Measurements from ENCODE around the gene TMEM225B.
"Not testable (repeated sequence)": the region's sequence is repeated elsewhere in the genome, so short reads cannot be mapped to it uniquely, and the experiment has no call there.

TMEM225B gene

DNA sequence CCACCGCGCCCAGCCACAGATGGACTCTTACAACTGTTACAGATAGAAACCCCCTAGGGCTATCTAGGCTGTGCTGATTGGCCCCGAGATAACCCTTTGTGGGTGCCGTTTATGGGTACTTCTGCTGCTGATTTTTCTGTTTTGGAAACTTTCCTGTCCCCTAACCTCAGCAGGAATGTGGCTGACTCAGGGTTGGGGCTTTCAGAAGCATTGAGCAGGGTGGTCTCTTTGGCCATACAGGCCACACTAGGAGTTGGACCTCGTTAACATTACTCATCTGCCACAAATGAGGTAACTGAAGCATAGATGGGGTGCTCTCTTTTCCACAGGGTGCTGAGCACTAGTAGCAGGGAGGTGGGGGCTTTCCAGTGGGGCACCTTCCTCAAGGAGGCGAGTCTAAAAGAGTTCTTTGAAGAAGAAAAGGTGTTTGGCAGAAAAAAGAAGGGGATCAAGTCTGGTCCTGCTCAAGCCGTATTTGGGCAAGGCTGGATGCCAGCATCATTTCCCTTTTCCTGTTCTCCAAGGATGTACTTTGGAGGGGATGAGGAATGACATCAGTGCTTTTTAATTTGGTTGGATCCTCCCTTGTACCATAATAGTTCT lies 25.1 kb downstream of the TMEM225B start:
- H3K36me3 ChIP-seq (replicated peaks) = peaks cover 88% of the 10 kb centered on the region
- in situ Hi-C loops (cut with MboI; ENCODE audit: low sequenced_read_pairs) = no loop called here

DNA sequence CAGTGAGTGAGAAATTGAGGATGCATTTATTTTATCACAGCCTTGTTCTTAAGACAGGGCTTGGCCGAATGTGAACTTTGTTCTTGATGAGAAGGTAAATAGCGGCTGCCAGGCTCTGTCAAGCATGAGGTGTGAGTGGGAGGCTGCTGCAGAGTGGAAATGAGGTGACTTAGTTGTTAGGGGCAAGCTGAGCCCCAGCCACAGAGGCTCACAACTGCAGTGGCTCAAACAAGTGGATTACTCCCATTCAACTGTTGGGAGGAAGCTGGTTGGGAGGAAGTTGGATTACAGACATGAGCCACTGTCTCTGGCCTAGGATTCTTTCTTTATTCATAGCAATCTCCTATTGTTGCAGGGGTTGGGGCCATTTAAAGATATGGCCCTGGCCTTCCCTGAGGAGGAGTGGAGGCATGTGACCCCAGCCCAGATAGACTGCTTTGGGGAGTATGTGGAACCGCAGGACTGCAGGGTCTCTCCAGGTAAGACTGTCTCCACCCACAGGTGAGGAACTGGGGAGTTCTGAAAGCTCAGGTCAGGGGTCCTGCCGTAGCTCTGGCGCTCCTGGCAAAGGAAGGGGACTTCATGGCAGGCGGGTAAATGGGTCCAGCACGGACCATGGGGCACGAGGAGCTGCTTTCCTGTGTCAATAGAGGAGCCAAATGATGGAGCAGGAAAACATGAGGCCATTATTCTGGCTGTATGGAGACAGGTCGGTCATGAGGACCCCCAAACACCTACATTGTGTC lies 25.8 kb downstream of the TMEM225B start:
- peaks cover 88% of the 10 kb centered on the region for H3K36me3 ChIP-seq (replicated peaks)
- no peaks in the 10 kb centered on the region for H3K4me1 ChIP-seq
- in situ Hi-C loops (cut with MboI; ENCODE audit: low sequenced_read_pairs) = no loop called here

More for the DNA sequence above, 25.1 kb downstream of the TMEM225B start:
- no peaks in the 10 kb centered on the region for H3K27me3 ChIP-seq (ENCODE audit: low read depth)
- no peak for DNase-seq (ENCODE audit: low spot score in 2 of 2)
- no peaks in the 10 kb centered on the region for H3K4me1 ChIP-seq
- no peak overlapping the region for H3K4me3 ChIP-seq
- H3K9me3 ChIP-seq = no peaks in the 10 kb centered on the region

DNA sequence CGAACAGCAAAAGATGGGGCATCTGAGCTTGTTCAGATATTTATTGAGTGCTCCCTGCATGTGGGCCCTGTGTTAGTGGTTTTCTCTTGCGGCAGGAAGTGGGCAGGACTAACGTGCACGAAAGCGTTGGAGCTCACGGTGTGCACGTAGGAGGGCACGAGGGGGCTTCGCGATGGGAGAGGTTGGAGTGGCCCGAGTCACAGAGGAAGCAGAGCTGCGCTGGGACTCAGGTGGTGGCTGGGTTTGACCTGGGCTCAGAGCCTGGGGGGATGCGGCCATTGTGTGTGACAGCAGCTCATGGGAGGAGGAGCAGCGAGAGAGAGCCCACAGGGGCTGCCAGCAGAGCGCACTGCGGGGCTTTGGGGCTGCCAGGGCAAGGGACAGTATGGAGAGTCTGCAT lies 26.4 kb downstream of the TMEM225B start:
- Histone ChIP-seq H3K36me3 (replicated peaks) (peaks cover 88% of the 10 kb centered on the region), H3K4me1 (no peaks in the 10 kb centered on the region), H3K4me3 (no peak overlapping the region), H3K9me3 (no peaks in the 10 kb centered on the region), H3K27me3 (ENCODE audit: low read depth) (no peaks in the 10 kb centered on the region)
- in situ Hi-C loops (cut with MboI; ENCODE audit: low sequenced_read_pairs) = no loop called here
- DNase-seq (ENCODE audit: low spot score in 2 of 2) = no peak

More for the DNA sequence above, 25.8 kb downstream of the TMEM225B start:
- Histone ChIP-seq H3K9me3 (no peaks in the 10 kb centered on the region), H3K4me3 (no peak overlapping the region), H3K27me3 (ENCODE audit: low read depth) (no peaks in the 10 kb centered on the region)
- no peak for DNase-seq (ENCODE audit: low spot score in 2 of 2)

DNA sequence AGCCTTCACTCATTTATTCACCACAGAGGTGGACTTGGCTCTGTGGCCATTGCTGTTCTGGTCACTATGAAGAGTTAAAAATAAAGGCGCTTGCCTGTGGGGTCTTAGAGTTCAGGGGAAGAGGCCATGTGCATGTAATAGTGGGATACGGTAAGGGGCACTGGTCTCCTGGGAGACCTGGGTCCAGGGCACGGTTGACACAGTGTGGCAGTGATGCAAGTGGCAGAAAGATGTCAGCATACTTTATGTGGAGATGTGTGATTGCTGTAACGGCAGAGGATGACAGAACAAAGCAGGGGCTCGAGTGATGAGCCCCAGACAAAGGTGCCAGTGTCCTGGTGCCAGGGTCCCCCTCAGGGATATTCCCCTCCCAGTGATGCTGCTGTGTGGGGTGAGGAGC lies 27.3 kb downstream of the TMEM225B start:
- Histone ChIP-seq H3K36me3 (replicated peaks) (peaks cover 88% of the 10 kb centered on the region), H3K4me1 (no peaks in the 10 kb centered on the region), H3K9me3 (no peaks in the 10 kb centered on the region), H3K4me3 (no peak overlapping the region), H3K27me3 (ENCODE audit: low read depth) (no peaks in the 10 kb centered on the region)
- in situ Hi-C loops (cut with MboI; ENCODE audit: low sequenced_read_pairs) = no loop called here
- no peak for DNase-seq (ENCODE audit: low spot score in 2 of 2)

DNA sequence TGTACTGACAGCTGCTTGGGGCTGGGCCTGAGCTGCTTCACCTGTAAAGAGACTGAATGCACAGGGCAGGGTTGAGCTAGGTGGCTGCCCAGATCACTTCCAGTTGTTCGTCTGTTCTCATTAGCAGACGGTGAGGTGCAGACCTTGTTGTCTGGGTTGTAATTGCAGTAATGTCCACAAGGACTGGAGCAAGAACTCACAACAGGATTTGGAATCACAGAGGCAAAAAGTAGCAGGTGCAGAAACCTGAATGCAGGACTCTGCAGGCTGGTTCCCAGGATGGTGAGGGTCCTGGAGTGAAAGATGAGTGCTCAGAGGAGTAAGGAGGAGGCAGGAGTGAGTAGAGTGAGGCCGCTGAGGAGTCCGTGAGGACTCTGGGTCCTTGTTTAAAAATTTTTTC lies 27.9 kb downstream of the TMEM225B start:
- Histone ChIP-seq H3K4me1 (no peaks in the 10 kb centered on the region), H3K27me3 (ENCODE audit: low read depth) (no peaks in the 10 kb centered on the region), H3K4me3 (no peak overlapping the region), H3K9me3 (no peaks in the 10 kb centered on the region), H3K36me3 (replicated peaks) (peaks cover 89% of the 10 kb centered on the region)
- in situ Hi-C loops (cut with MboI; ENCODE audit: low sequenced_read_pairs) = no loop called here
- DNase-seq (ENCODE audit: low spot score in 2 of 2) = no peak

DNA sequence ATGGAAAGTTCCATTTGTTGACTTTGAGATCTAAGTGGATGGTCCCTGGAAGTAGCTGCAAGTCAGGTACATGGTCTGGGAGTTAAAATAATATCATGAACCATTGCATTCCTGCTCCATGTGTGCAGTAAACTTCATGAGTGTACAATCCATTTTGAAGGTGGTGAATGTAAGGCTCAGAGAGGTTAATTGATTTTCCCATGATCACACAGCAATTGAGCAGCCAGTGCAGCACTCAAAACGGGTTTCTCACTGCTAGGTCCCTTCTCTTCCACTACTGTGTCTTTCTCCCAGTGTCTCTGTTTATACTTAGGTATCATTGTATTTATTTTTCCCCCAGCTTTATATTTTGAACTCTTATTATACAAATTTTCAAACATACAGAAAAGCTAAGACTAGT lies 28.6 kb downstream of the TMEM225B start:
- Histone ChIP-seq H3K4me1 (no peaks in the 10 kb centered on the region), H3K9me3 (no peaks in the 10 kb centered on the region), H3K4me3 (no peak overlapping the region), H3K36me3 (replicated peaks) (peaks cover 82% of the 10 kb centered on the region), H3K27me3 (ENCODE audit: low read depth) (no peaks in the 10 kb centered on the region)
- in situ Hi-C loops (cut with MboI; ENCODE audit: low sequenced_read_pairs) = no loop called here
- DNase-seq (ENCODE audit: low spot score in 2 of 2) = no peak

DNA sequence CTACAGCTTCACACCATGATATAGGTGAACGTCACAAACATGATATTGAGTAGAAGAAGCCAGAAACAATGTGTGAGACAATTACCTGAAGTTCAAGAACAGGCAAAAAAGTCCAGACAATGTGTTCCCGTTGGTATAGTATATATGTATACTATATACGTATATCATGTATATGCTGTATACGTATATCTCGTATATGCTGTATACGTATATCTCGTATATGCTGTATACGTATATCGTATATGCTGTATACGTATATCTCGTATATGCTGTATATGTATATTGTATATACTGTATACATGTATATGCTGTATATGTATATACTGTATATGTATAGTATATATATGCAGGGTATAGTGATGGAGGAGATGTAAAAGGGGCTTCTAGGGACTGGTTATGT lies 29.4 kb downstream of the TMEM225B start:
- in situ Hi-C loops (cut with MboI; ENCODE audit: low sequenced_read_pairs) = no loop called here
- Histone ChIP-seq H3K4me1 (no peaks in the 10 kb centered on the region), H3K4me3 (no peak overlapping the region), H3K9me3 (no peaks in the 10 kb centered on the region), H3K27me3 (ENCODE audit: low read depth) (no peaks in the 10 kb centered on the region), H3K36me3 (replicated peaks) (peaks cover 79% of the 10 kb centered on the region)
- DNase-seq (ENCODE audit: low spot score in 2 of 2) = no peak

DNA sequence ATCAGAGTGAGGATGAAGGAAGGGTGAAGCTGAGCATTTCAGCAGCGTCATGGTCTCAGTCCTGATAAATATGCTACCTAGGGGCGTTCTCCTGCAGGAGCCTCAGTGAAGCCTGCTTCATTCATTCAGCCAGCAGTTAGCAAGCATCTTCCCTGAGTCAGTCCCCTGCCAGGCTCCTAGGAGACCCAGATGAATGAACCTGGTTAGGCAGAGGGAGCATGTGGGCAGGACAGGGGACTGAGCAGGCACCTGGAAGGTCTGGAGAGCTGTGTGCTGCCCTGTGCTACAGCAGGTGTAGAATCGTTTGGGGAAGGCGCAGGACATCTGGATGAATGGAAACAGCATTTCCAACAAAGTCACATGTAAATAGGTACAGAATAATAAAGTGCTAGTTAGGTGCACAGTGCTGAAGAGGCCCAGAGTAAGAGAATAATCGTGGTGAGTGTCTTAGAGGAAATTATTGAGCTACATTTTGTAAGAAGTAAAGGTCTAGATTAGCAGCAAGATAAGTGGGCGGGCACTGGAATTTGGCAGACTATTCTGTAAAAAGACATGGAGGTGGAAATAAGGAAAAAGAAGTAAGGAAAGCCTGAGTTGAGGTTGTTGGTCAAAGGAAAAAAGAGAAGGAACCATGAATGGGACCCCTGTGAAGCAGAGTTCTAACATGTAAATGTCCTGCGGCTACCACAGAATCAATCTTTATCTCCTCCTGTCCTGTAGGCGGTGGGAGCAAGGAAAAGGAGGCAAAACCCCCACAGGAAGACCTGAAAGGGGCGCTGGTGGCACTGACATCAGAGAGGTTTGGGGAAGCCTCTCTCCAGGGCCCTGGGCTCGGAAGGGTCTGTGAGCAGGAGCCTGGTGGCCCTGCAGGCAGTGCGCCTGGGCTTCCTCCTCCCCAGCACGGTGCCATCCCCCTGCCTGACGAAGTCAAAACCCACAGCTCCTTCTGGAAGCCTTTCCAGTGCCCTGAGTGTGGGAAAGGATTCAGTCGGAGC lies 30.7 kb downstream of the TMEM225B start:
- Histone ChIP-seq H3K27me3 (ENCODE audit: low read depth) (no peaks in the 10 kb centered on the region), H3K9me3 (no peaks in the 10 kb centered on the region), H3K36me3 (replicated peaks) (peaks cover 67% of the 10 kb centered on the region), H3K4me1 (no peaks in the 10 kb centered on the region), H3K4me3 (no peak overlapping the region)
- DNase-seq (ENCODE audit: low spot score in 2 of 2) = no peak
- in situ Hi-C loops (cut with MboI; ENCODE audit: low sequenced_read_pairs) = no loop called here

DNA sequence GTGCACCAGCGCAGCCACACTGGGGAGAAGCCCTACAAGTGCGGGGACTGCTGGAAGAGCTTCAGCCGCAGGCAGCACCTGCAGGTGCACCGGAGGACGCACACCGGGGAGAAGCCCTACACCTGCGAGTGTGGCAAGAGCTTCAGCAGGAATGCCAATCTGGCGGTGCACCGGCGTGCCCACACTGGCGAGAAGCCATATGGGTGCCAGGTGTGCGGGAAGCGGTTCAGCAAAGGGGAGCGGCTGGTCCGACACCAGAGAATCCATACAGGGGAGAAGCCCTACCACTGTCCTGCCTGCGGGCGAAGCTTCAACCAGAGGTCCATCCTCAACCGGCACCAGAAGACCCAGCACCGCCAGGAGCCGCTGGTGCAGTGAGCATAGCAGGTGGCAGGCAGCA lies 31.6 kb downstream of the TMEM225B start:
- Histone ChIP-seq H3K9me3 (no peaks in the 10 kb centered on the region), H3K4me3 (no peak overlapping the region), H3K27me3 (ENCODE audit: low read depth) (no peaks in the 10 kb centered on the region), H3K36me3 (replicated peaks) (peaks cover 58% of the 10 kb centered on the region), H3K4me1 (no peaks in the 10 kb centered on the region)
- in situ Hi-C loops (cut with MboI; ENCODE audit: low sequenced_read_pairs) = no loop called here
- DNase-seq (ENCODE audit: low spot score in 2 of 2) = no peak

DNA sequence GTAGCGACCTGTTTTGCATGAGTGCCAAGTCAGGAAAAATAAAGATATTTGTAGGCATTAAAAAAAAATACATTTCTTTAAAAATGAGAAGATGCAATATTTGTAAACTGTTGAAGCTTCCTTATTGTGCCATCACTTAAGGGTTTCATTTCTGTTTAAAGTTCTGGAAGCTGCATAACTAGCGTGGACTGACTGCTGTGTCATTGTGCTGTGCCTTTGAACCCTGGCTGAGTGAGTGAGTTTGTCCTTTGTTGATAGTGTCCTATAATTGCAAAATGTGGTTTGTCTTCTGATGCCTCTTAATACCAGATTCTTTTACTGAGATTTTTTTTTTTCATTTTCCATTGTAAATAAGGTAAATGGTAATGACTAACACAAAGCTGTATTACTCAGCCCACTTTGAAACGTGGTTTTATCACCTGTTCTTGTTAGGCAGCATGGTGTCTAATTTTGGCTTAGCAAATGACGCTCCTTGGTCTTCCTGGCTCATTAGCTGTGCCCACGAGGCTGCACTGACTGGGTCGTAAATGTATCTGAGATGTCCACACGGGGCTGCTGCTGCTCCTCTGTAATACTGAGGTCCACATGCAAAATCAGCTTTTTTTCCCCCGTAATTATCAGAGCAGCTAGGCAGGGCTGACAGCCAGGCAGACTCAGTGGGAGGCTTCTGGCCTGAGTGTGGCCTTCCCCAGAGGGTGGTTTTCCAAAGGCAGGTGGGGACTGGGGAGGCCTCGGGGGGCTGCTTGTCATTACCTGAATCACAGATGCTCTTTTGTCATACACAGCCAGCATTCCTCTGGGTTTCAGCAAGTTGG lies 33.4 kb downstream of the TMEM225B start:
- Histone ChIP-seq H3K27me3 (ENCODE audit: low read depth) (no peaks in the 10 kb centered on the region), H3K9me3 (no peaks in the 10 kb centered on the region), H3K4me1 (no peaks in the 10 kb centered on the region), H3K36me3 (replicated peaks) (peaks cover 39% of the 10 kb centered on the region), H3K4me3 (no peak overlapping the region)
- no peak for DNase-seq (ENCODE audit: low spot score in 2 of 2)
- in situ Hi-C loops (cut with MboI; ENCODE audit: low sequenced_read_pairs) = no loop called here

DNA sequence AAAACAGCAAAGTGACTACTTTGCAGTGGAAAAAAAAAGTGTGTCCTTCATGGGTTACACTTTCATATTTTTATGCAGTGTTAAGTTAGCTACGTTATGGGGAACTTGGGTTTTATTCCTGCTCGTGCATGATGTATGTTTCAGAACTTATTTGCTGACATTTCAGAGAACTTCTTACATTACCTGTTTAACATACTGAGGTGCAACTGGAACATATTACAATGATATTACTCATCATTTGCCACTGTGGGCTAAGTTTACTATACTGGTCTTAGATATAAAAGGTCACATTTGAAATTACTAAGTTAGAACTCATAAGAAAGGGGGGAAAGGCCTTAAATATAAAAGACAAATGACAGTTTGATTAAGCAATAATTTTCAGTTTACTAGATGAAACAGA lies 39.3 kb downstream of the TMEM225B start:
- in situ Hi-C loops (cut with MboI; ENCODE audit: low sequenced_read_pairs); H3K27me3 ChIP-seq (ENCODE audit: low read depth); H3K36me3 ChIP-seq (replicated peaks); H3K4me1 ChIP-seq; DNase-seq (ENCODE audit: low spot score in 2 of 2); H3K9me3 ChIP-seq; H3K4me3 ChIP-seq: not testable (repeated sequence)

DNA sequence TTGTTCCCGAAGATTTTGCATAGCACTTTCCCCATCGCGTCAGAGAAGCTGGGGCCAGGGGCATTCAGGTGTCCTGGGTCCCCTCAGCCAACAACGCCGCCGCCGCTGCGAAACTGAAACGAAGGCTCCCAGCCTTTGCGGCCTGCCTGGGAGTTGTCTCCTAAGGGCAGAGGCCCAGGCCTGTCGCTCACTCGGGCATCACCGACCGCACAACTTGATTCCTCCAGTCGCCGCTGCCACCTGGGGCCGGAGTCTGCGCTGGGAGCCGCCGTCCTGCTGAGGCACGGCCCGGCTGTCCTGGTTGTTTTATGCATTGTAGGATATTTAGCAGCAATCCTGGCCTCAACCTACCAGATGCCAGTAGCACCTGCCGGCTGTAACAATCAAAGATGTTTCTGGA lies 40.7 kb downstream of the TMEM225B start:
- Histone ChIP-seq H3K9me3 (no peaks in the 10 kb centered on the region), H3K4me1 (no peaks in the 10 kb centered on the region), H3K4me3 (no peak overlapping the region), H3K27me3 (ENCODE audit: low read depth) (no peaks in the 10 kb centered on the region), H3K36me3 (replicated peaks) (no peaks in the 10 kb centered on the region; the same call in 1 of the 2 replicates)
- no peak for DNase-seq (ENCODE audit: low spot score in 2 of 2)
- in situ Hi-C loops (cut with MboI; ENCODE audit: low sequenced_read_pairs) = no loop called here

DNA sequence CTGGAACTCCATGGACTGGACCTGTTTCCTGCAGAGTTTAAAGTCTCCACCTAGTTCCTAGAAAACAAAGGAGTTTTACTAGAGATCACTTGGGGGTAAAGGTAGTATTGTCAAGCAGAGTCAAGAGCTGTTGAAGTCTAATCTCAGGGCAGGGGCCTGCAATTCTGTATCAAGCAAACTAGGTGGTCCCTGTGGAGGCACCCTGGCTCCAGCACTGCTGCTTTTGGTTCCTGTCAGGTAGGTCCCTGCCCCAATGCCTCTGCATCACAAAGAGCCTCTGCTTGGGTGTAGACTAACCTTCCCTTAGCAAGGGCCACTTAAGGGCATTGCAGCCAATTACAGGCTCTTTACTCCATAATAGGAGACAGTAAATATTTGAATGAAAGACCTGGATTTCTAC lies 41.2 kb downstream of the TMEM225B start:
- DNase-seq (ENCODE audit: low spot score in 2 of 2) = no peak
- no peaks in the 10 kb centered on the region for H3K9me3 ChIP-seq
- in situ Hi-C loops (cut with MboI; ENCODE audit: low sequenced_read_pairs) = no loop called here
- no peaks in the 10 kb centered on the region for H3K27me3 ChIP-seq (ENCODE audit: low read depth)
- H3K4me3 ChIP-seq = no peak overlapping the region
- H3K36me3 ChIP-seq (replicated peaks) = no peaks in the 10 kb centered on the region; the same call in 1 of the 2 replicates
- H3K4me1 ChIP-seq = no peaks in the 10 kb centered on the region

All from HAP-1 (cell line).